ENCODE data around the gene CAMSAP1.

CAMSAP1 gene

DNA sequence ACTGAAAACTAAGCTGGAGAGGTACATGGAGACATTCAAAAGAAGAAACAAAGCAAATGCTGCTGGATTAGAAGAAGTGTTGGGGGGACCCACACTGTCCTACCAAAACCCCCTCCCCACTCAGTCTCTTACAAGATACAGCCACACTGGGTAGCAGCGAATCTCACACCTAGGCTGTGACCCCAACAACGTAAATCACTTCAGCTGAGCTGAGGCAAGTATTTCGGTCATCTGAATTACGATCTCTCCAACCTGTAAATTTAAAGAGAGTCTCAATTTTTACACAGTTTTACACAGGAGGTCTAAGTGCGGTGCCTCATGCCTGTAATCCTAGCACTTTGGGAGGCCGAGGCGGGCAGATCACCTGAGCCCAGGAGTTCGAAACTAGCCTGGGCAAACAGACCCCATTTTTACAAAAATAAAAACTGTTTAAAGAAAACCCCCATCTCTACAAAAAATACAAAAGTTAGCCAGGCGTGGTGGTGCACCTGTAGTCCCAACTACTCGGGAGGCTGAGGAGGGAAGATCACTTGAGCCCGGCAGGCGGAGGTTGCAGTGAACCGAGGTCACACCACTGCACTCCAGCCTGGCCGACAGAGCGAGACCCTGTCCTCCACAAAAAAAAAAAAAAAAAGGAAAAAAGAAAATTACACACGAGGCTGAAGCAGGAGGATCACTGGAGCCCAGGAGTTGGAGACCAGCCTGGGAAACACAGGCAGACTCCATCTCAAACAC is 3.4 kb downstream of the CAMSAP1 start:
- Histone ChIP-seq H3K27me3 (ENCODE audit: insufficient read depth, low read length, poor library complexity) (no peaks in the 10 kb centered on the region), H3K9ac (ENCODE audit: low read depth, low read length) (no peak overlapping the region), H3K4me1 (ENCODE audit: insufficient read depth, low read length) (peaks cover 34% of the 10 kb centered on the region), H3K4me2 (ENCODE audit: insufficient read depth, low read length) (0 out of 2 replicates have a peak overlapping the region, but pooled peaks have one; percentile 6), H3K27ac (ENCODE audit: low read length) (no peak overlapping the region), H3K4me3 (ENCODE audit: low read depth in 1 of 2, low read length in 2 of 2) (no peak overlapping the region), H4K20me1 (ENCODE audit: insufficient read depth, low read length) (peaks cover 65% of the 10 kb centered on the region), H3K79me2 (ENCODE audit: insufficient read depth, low read length) (peaks cover 87% of the 10 kb centered on the region), H3K9me3 (ENCODE audit: insufficient read depth, low read length, severe bottlenecking) (no peaks in the 10 kb centered on the region), H2AFZ (ENCODE audit: low read depth, low read length) (no peak overlapping the region), H3K36me3 (ENCODE audit: insufficient read depth, low read length) (peaks cover 5% of the 10 kb centered on the region)
- no peak for TF ChIP-seq EZH2 (IDR thresholded peaks at IDR 0.05; ENCODE audit: borderline replicate concordance, low read depth, low read length, severe bottlenecking)
- TF ChIP-seq, protein P1, sequence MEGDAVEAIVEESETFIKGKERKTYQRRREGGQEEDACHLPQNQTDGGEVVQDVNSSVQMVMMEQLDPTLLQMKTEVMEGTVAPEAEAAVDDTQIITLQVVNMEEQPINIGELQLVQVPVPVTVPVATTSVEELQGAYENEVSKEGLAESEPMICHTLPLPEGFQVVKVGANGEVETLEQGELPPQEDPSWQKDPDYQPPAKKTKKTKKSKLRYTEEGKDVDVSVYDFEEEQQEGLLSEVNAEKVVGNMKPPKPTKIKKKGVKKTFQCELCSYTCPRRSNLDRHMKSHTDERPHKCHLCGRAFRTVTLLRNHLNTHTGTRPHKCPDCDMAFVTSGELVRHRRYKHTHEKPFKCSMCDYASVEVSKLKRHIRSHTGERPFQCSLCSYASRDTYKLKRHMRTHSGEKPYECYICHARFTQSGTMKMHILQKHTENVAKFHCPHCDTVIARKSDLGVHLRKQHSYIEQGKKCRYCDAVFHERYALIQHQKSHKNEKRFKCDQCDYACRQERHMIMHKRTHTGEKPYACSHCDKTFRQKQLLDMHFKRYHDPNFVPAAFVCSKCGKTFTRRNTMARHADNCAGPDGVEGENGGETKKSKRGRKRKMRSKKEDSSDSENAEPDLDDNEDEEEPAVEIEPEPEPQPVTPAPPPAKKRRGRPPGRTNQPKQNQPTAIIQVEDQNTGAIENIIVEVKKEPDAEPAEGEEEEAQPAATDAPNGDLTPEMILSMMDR (IDR thresholded peaks at IDR 0.05; ENCODE audit: borderline replicate concordance, extremely low read depth, low read length, poor library complexity, severe bottlenecking) = no peak
- no peak for ATAC-seq (ENCODE audit: insufficient read depth, low read depth)
- DNase-seq = no peak

DNA sequence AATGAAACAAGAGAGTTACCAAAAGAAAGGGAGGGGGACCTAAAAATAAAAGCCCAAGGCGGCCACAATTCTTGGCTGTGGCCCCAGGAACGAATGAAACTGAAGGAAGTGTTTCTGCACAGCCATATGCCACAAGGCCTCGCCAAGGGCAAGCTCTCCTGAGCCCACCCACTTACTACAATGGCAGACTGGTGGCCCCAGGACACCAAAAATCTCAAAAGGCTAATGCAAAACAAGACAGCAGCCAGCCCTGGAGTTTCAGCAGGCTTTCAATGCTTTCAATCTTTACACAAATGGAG is 4.0 kb downstream of the CAMSAP1 start:
- H3K4me1 ChIP-seq (ENCODE audit: insufficient read depth, low read length) = peaks cover 28% of the 10 kb centered on the region
- H3K9me3 ChIP-seq (ENCODE audit: insufficient read depth, low read length, severe bottlenecking) = no peaks in the 10 kb centered on the region
- H3K36me3 ChIP-seq (ENCODE audit: insufficient read depth, low read length) = peaks cover 5% of the 10 kb centered on the region
- TF ChIP-seq EZH2 (IDR thresholded peaks at IDR 0.05; ENCODE audit: borderline replicate concordance, low read depth, low read length, severe bottlenecking) = no peak
- TF ChIP-seq, protein P1 (IDR thresholded peaks at IDR 0.05; ENCODE audit: borderline replicate concordance, extremely low read depth, low read length, poor library complexity, severe bottlenecking) = no peak
- DNase-seq = no peak
- H3K4me3 ChIP-seq (ENCODE audit: low read depth in 1 of 2, low read length in 2 of 2) = no peak overlapping the region
- peaks cover 65% of the 10 kb centered on the region for H4K20me1 ChIP-seq (ENCODE audit: insufficient read depth, low read length)
- no peak for ATAC-seq (ENCODE audit: insufficient read depth, low read depth)
- H3K27ac ChIP-seq (ENCODE audit: low read length) = no peak overlapping the region
- H3K79me2 ChIP-seq (ENCODE audit: insufficient read depth, low read length) = peaks cover 87% of the 10 kb centered on the region
- no peak overlapping the region for H3K9ac ChIP-seq (ENCODE audit: low read depth, low read length)
- no peaks in the 10 kb centered on the region for H3K27me3 ChIP-seq (ENCODE audit: insufficient read depth, low read length, poor library complexity)
- no peak overlapping the region for H3K4me2 ChIP-seq (ENCODE audit: insufficient read depth, low read length)
- no peak overlapping the region for H2AFZ ChIP-seq (ENCODE audit: low read depth, low read length)

DNA sequence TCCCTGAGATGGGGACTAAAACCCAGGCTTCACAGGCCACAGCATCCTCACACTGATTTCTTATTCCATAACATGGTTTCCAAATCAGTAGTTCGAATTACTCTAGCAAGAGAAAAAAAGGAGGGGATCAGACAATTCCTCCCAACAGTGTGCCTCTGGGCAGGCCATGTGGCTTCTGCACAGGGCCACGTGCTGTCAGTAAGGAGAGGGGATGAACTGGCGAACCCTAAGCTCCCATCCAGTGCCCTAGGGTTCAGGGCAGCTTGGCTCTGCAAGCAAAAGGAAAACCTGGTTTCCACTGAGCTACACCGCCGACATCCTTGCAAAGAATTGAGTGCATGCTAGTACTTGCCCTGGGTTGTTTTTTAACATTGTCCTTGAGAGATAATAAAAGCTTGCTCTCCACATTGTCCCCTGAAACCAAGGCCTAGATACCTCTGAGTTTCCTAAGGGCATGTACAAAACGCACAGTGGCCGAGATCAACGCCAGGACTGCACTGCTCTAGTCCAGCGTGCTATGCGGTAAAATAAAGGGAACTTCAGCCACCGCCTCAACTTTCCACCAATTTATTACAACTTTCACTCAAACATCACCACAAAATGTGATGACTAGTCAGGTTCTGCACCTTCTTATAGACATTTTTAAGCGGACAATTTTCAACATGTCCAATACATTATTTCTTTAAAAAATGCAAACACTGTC is 4.5 kb downstream of the CAMSAP1 start:
- H2AFZ ChIP-seq (ENCODE audit: low read depth, low read length) = no peak overlapping the region
- DNase-seq (no peak), ATAC-seq (ENCODE audit: insufficient read depth, low read depth) (no peak)
- no peaks in the 10 kb centered on the region for H3K9me3 ChIP-seq (ENCODE audit: insufficient read depth, low read length, severe bottlenecking)
- H3K9ac ChIP-seq (ENCODE audit: low read depth, low read length) = no peak overlapping the region
- no peak overlapping the region for H3K27ac ChIP-seq (ENCODE audit: low read length)
- peaks cover 70% of the 10 kb centered on the region for H4K20me1 ChIP-seq (ENCODE audit: insufficient read depth, low read length)
- peaks cover 24% of the 10 kb centered on the region for H3K4me1 ChIP-seq (ENCODE audit: insufficient read depth, low read length)
- H3K4me3 ChIP-seq (ENCODE audit: low read depth in 1 of 2, low read length in 2 of 2) = no peak overlapping the region
- no peak for TF ChIP-seq EZH2 (IDR thresholded peaks at IDR 0.05; ENCODE audit: borderline replicate concordance, low read depth, low read length, severe bottlenecking)
- TF ChIP-seq, protein P1 (IDR thresholded peaks at IDR 0.05; ENCODE audit: borderline replicate concordance, extremely low read depth, low read length, poor library complexity, severe bottlenecking) = no peak
- H3K79me2 ChIP-seq (ENCODE audit: insufficient read depth, low read length) = peaks cover 87% of the 10 kb centered on the region
- H3K27me3 ChIP-seq (ENCODE audit: insufficient read depth, low read length, poor library complexity) = no peaks in the 10 kb centered on the region
- H3K36me3 ChIP-seq (ENCODE audit: insufficient read depth, low read length) = peaks cover 5% of the 10 kb centered on the region
- H3K4me2 ChIP-seq (ENCODE audit: insufficient read depth, low read length) = no peak overlapping the region; the same call in 1 of the 2 replicates
